Heart left ventricle (tissue), 16 donors: ENCODE data around the gene CCDC192. TPM values are rescaled to one million over a fixed set of nuclear protein-coding genes. Genes with fewer than 3 reads are reported as not detected.
"Not testable (repeated sequence)": the region's sequence is repeated elsewhere in the genome, so short reads cannot be mapped to it uniquely, and the experiment has no call there.

Experiments used
- ATAC-seq, 4 donors: fragments of 200-7000 bp; cut with Tn5 transposase; one replicate each; pipeline ENCODE4 v1.9.1; 2020 to 2022; ENCODE audit warnings: moderate library complexity in 4 of 4, mild to moderate bottlenecking in 3 of 4, moderate number of reproducible peaks in 1 of 4
- DNase-seq, 5 donors: peaks; one replicate each; pipeline ENCODE4 v3.0.0-alpha.2; 2020
- H3K27ac ChIP-seq, 12 donors: fragments of 200-600 bp; sonication (generic) in 4 of 12; one replicate each; pipeline versions ENCODE4 v1.5.0 to v1.8.0; 2016 to 2022; ENCODE audit warnings: mild to moderate bottlenecking in 2 of 12
- H3K27me3 ChIP-seq, 9 donors: fragments of 200-600 bp; sonication (generic) in 2 of 9; one replicate each; pipeline versions ENCODE4 v1.5.1 to v1.8.0; 2016 to 2022; ENCODE audit warnings: mild to moderate bottlenecking in 3 of 9
- H3K36me3 ChIP-seq, 9 donors: fragments of 200-600 bp; sonication (generic) in 2 of 9; one replicate each; pipeline versions ENCODE4 v1.5.0 to v1.8.0; 2018 to 2022; ENCODE audit warnings: mild to moderate bottlenecking in 2 of 9
- H3K4me1 ChIP-seq, 12 donors: fragments of 200-600 bp; sonication (generic) in 4 of 12; one replicate each; pipeline versions ENCODE4 v1.5.0 to v1.8.0; 2016 to 2022; ENCODE audit warnings: mild to moderate bottlenecking in 3 of 12
- H3K4me3 ChIP-seq, 12 donors: fragments of 200-600 bp; sonication (generic) in 4 of 12; one replicate each; pipeline versions ENCODE4 v1.5.0 to v1.8.0; 2017 to 2022; ENCODE audit warnings: mild to moderate bottlenecking in 9 of 12, moderate library complexity in 4 of 12
- H3K9me3 ChIP-seq, 12 donors: fragments of 200-600 bp; sonication (generic) in 4 of 12; one replicate each; pipeline versions ENCODE4 v1.5.0 to v1.8.0; 2016 to 2022; ENCODE audit warnings: mild to moderate bottlenecking in 1 of 12
- POLR2A ChIP-seq, 2 donors: fragments of 450-650 bp; IDR thresholded peaks; one replicate each; pipeline ENCODE4 v1.6.1; 2017; ENCODE audit warnings: antibody characterized with exemption in 2 of 2, mild to moderate bottlenecking in 2 of 2, moderate library complexity in 2 of 2
- WGBS, 4 donors: extraction: QIAGEN DNeasy Blood & Tissue Kit in 2 of 4; methylation state at CpG; one replicate each; pipeline versions ENCODE4 v1.1.5 to v1.1.7; 2013 to 2018; 5-methylcytosine and 5-hydroxymethylcytosine counted together
- intact Hi-C, 10 donors: fragments of 100-400 bp; cut with DNase I; formaldehyde crosslinking; loops; one replicate each; pipeline versions ENCODE4 v1.11.1 to v1.14.2; 2022
- polyA plus RNA-seq, 2 donors: library from polyadenylated mRNA; stranded (reverse); fragments of 200-250 nt; gene quantifications; one replicate each; pipeline ENCODE4 v1.2.3, GENCODE V29; 2013
- total RNA-seq, 9 donors: library from RNA; depleted of rRNA in 2 of 9; stranded (reverse); fragments of >200 nt in 2 of 9; fragmentation: NEBNext Ultra II Directional in 3 of 9; extraction: Animal tissue kit (Norgen Biotek cat#: 25700) in 3 of 9; gene quantifications; one replicate each; pipeline versions ENCODE4 v1.1.0 to v1.2.4, GENCODE V29; 2016 to 2023
- TF ChIP-seq, protein P1 (sequence below), 12 donors: fragments of 200-600 bp; sonication (generic) in 4 of 12; IDR thresholded peaks; one replicate each; pipeline versions ENCODE4 v1.5.0 to v1.8.0; 2018 to 2022; ENCODE audit warnings: antibody characterized with exemption in 12 of 12, mild to moderate bottlenecking in 5 of 12
- donor health status: ischemic (EF 13 %, LVEDD 7.1; RV severe dilation, severe dysfunction).
- donor health status: healthy with polysubstance abuse.
- donor health status: DM: no; HTN: yes; CAD: no.
- donor health status: DM: no; HTN: no; CAD: no.
- donor health status: ischemic (EF 25% LVEDD 6.9; RV normal size, moderate dysfunction).
- donor health status: ischemic (EF 25% LVEDD 5.7; RV mildly dilated, moderate dysfunction).
- donor health status: healthy.
- donor health status: DM: yes; HTN: yes; CAD: no.
- donor health status: ischemic (EF 35%, LVEDD 5.7; RV mildly dilated, moderate dysfunction).
- donor health status: nonischemic (EF 11% LVEDD 7.7; RV severe dilation, severe dysfunction).
- donor health status: DM: yes; HTN: yes; CAD: no.
- donor health status: PGD.
- donor health status: ischemic (EF 29% LVEDD 5.4; RV normal size, mild dysfunction).
- donor health status: nonischemic (EF 23%, LVEDD 6.1; RV moderate dilation, normal function).

The CCDC192 gene
- total and polyA plus RNA-seq, 11 donors = 0.07 to 1.3 (median 0.42) TPM; not detected in 8

DNA sequence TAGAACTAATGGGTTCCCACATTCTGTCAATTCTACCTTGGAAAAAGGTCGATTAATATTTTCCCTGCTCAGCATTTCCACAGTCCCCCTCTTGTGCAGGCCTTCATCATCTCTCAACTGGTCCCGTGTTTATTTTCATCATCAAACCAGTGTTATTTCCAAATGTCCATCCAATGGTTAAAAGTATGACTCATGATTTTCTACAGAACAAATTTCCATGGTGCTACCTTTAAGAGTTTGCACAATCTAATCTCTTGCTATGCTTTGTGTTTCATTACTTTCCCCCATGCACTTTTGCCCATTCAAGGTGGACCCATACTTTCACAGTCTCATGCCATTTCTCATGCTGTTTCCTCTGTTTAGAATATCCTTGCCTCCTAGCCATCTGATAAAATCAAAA is 143.7 kb downstream of the CCDC192 start:
- Histone ChIP-seq H3K27me3 (no peaks in the 10 kb centered on the region), H3K9me3 (no peaks in the 10 kb centered on the region), H3K27ac (no peak overlapping the region), H3K4me3 (no peak overlapping the region), H3K4me1 (peaks cover 0 to 7% (median 0%) of the 10 kb centered on the region in 12 donors), H3K36me3 (no peaks in the 10 kb centered on the region)
- DNase-seq (no peak), ATAC-seq (no peak)
- no peak for TF ChIP-seq POLR2A (IDR thresholded peaks at IDR 0.05)
- TF ChIP-seq, protein P1, sequence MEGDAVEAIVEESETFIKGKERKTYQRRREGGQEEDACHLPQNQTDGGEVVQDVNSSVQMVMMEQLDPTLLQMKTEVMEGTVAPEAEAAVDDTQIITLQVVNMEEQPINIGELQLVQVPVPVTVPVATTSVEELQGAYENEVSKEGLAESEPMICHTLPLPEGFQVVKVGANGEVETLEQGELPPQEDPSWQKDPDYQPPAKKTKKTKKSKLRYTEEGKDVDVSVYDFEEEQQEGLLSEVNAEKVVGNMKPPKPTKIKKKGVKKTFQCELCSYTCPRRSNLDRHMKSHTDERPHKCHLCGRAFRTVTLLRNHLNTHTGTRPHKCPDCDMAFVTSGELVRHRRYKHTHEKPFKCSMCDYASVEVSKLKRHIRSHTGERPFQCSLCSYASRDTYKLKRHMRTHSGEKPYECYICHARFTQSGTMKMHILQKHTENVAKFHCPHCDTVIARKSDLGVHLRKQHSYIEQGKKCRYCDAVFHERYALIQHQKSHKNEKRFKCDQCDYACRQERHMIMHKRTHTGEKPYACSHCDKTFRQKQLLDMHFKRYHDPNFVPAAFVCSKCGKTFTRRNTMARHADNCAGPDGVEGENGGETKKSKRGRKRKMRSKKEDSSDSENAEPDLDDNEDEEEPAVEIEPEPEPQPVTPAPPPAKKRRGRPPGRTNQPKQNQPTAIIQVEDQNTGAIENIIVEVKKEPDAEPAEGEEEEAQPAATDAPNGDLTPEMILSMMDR (IDR thresholded peaks at IDR 0.05) = no peak
- intact Hi-C loops = no loop called here
- WGBS, 4 donors = 90 to 100% (median 97%) methylated on average over 2 of the region's 2 CpGs

DNA sequence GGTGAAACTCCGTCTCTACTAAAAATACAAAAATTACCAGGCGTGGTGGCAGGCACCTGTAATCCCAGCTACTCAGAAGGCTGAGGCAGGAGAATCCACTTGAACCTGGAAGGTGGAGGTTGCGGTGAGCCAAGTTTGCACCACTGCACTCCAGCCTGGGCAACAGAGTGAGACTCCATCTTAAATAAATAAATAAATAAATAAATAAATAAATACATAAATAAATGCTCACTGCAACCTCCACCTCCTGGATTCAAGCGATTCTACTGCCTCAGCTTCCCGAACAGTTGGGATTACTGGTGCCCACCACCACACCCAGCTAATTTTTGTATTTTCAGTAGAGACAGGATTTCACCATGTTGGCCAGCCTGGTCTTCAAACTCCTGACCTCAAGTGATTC is 144.4 kb downstream of the CCDC192 start:
- not testable (repeated sequence) for H3K9me3 ChIP-seq

DNA sequence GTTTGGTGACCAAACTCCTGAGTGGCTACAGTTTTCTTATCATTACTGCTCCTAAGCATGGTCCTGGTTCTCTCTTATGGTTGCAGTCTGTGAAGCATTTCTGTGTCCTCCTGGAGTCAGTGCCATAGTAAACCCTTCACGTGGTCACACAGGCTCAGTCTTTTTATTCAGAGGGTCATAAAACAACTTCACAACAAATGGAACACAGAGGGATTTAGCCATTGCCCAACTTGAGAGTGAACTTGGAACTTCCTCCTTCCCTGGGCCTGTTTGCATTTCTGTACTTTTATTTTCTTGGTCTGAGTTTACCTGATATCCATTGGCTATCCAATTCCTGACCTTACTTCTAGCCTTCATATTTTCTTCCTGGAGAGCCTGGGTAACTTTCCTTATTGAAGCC is 144.9 kb downstream of the CCDC192 start:
- no peak for TF ChIP-seq POLR2A (IDR thresholded peaks at IDR 0.05)
- TF ChIP-seq, protein P1 (IDR thresholded peaks at IDR 0.05) = no peak
- Histone ChIP-seq H3K4me3 (no peak overlapping the region), H3K9me3 (no peaks in the 10 kb centered on the region), H3K4me1 (peaks cover 0 to 7% (median 0%) of the 10 kb centered on the region in 12 donors), H3K36me3 (no peaks in the 10 kb centered on the region), H3K27ac (no peak overlapping the region), H3K27me3 (no peaks in the 10 kb centered on the region)
- no peak for ATAC-seq
- intact Hi-C loops = no loop called here
- 82 to 96% (median 86%) methylated on average over 1 of the region's 1 CpG for WGBS, 4 donors
- no peak for DNase-seq

More for the DNA sequence above, 144.4 kb downstream of the CCDC192 start:
- ATAC-seq, intact Hi-C loops, H3K36me3 ChIP-seq, DNase-seq, H3K4me1 ChIP-seq, H3K27me3 ChIP-seq, H3K27ac ChIP-seq, H3K4me3 ChIP-seq: not testable (repeated sequence)
- 95 to 99% (median 97%) methylated on average over 5 of the region's 5 CpGs for WGBS, 4 donors

DNA sequence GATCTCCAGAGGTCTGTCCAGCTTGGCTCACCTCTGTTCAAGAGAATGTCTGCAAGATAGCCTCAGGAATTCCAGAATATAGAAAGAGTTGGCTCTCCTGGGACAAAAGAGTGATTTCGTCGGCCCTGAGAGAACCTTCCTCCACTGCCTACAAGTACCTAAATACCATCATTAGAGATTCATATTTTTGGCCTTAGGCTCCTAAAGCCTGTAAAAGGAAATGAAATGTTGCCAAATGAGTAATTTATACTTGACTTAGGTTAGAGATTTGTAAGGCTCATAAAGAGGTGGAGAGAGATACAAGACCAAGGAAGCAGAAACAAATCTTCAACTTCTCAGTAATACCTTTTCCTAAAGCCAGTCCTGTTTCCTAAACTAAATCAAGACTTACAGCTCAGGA is 146.2 kb downstream of the CCDC192 start:
- TF ChIP-seq, protein P1 (IDR thresholded peaks at IDR 0.05) = no peak
- TF ChIP-seq POLR2A (IDR thresholded peaks at IDR 0.05) = no peak
- WGBS, 4 donors = 72 to 97% (median 78%) methylated on average over 2 of the region's 2 CpGs
- Histone ChIP-seq H3K27me3 (no peaks in the 10 kb centered on the region), H3K4me3 (no peak overlapping the region), H3K36me3 (no peaks in the 10 kb centered on the region), H3K27ac (no peak overlapping the region), H3K4me1 (peaks cover 0 to 7% (median 0%) of the 10 kb centered on the region in 12 donors), H3K9me3 (no peaks in the 10 kb centered on the region)
- intact Hi-C loops = no loop called here
- no peak for ATAC-seq
- no peak for DNase-seq

DNA sequence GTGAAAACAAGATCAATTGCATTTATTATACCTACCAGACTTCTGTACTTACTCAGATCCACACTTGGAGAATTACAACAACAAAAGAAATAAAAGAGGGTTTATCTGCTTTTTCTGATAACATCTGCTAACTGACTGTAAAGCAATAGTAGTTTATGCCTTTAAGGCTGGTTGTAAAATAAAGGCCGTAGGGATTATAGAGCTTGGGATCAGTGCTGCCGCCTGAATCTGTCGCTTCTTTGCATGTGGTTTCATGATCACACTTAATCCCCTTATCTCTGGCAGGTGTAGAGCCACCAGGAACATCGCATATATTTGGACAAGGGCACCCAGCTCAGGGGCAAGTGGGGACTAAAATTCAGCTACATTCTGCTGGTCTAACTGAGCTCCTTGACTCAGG is 146.7 kb downstream of the CCDC192 start:
- no peaks in the 10 kb centered on the region for H3K36me3 ChIP-seq
- no peak overlapping the region for H3K4me3 ChIP-seq
- intact Hi-C loops = no loop called here
- ATAC-seq (no peak), DNase-seq (no peak)
- no peak overlapping the region for H3K27ac ChIP-seq
- H3K27me3 ChIP-seq = no peaks in the 10 kb centered on the region
- 64 to 70% (median 66%) methylated on average over 4 of the region's 4 CpGs for WGBS, 4 donors
- TF ChIP-seq, protein P1 (IDR thresholded peaks at IDR 0.05) = no peak
- TF ChIP-seq POLR2A (IDR thresholded peaks at IDR 0.05) = no peak
- no peaks in the 10 kb centered on the region for H3K9me3 ChIP-seq
- peaks cover 0 to 4% (median 0%) of the 10 kb centered on the region in 12 donors for H3K4me1 ChIP-seq
